ENCODE measurements around the gene URI1.

DNA sequence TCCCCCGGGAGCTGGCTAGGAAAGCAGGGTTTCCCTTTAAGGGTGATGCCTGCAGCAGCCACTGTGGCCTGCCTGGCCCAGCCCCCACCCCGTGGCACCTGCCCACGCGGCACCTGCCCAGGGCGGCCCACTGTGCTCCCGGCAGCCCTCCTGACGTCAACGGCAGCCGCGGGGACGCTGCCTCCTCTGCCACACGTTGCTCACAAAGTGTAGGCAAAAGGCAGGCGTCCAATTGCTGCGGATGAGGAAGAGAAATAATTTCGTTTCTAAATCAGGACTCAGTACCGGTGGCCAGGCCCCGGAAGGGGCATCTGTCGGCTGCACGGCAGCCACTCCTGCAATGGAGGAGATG lies 122.3 kb downstream of the URI1 start:
- TF ChIP-seq POLR2AphosphoS5 (IDR thresholded peaks at IDR 0.05; ENCODE audit: low read depth, low read length): no peak
- TF ChIP-seq, protein P1, sequence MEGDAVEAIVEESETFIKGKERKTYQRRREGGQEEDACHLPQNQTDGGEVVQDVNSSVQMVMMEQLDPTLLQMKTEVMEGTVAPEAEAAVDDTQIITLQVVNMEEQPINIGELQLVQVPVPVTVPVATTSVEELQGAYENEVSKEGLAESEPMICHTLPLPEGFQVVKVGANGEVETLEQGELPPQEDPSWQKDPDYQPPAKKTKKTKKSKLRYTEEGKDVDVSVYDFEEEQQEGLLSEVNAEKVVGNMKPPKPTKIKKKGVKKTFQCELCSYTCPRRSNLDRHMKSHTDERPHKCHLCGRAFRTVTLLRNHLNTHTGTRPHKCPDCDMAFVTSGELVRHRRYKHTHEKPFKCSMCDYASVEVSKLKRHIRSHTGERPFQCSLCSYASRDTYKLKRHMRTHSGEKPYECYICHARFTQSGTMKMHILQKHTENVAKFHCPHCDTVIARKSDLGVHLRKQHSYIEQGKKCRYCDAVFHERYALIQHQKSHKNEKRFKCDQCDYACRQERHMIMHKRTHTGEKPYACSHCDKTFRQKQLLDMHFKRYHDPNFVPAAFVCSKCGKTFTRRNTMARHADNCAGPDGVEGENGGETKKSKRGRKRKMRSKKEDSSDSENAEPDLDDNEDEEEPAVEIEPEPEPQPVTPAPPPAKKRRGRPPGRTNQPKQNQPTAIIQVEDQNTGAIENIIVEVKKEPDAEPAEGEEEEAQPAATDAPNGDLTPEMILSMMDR (IDR thresholded peaks at IDR 0.05): no peak
- TF ChIP-seq, protein P2, sequence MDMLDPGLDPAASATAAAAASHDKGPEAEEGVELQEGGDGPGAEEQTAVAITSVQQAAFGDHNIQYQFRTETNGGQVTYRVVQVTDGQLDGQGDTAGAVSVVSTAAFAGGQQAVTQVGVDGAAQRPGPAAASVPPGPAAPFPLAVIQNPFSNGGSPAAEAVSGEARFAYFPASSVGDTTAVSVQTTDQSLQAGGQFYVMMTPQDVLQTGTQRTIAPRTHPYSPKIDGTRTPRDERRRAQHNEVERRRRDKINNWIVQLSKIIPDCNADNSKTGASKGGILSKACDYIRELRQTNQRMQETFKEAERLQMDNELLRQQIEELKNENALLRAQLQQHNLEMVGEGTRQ (IDR thresholded peaks at IDR 0.05; ENCODE audit: borderline replicate concordance, low read depth, low read length): no peak
- TF ChIP-seq, protein P3, sequence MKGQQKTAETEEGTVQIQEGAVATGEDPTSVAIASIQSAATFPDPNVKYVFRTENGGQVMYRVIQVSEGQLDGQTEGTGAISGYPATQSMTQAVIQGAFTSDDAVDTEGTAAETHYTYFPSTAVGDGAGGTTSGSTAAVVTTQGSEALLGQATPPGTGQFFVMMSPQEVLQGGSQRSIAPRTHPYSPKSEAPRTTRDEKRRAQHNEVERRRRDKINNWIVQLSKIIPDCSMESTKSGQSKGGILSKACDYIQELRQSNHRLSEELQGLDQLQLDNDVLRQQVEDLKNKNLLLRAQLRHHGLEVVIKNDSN (IDR thresholded peaks at IDR 0.05; ENCODE audit: borderline replicate concordance, low read depth): no peak
- no peak for TF ChIP-seq TAF1 (IDR thresholded peaks at IDR 0.05; ENCODE audit: borderline replicate concordance, low read depth, low read length)
- TF ChIP-seq RXRA (IDR thresholded peaks at IDR 0.05; ENCODE audit: borderline replicate concordance, low read depth): no peak
- TF ChIP-seq, protein P4, sequence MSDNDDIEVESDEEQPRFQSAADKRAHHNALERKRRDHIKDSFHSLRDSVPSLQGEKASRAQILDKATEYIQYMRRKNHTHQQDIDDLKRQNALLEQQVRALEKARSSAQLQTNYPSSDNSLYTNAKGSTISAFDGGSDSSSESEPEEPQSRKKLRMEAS (IDR thresholded peaks at IDR 0.05; ENCODE audit: low read depth): no peak
- no peak for TF ChIP-seq RAD21 (IDR thresholded peaks at IDR 0.05; ENCODE audit: low read length)
- TF ChIP-seq RCOR1 (IDR thresholded peaks at IDR 0.05; ENCODE audit: low read length): no peak
- no peak for TF ChIP-seq EP300 (IDR thresholded peaks at IDR 0.05; ENCODE audit: borderline replicate concordance in 1 of 2, low read depth in 1 of 2, low read length in 1 of 2)
- TF ChIP-seq TEAD4 (IDR thresholded peaks at IDR 0.05; ENCODE audit: borderline replicate concordance, insufficient read depth): no peak
- no peak for TF ChIP-seq NRF1 (IDR thresholded peaks at IDR 0.05; ENCODE audit: low read depth, low read length)
- TF ChIP-seq YY1 (IDR thresholded peaks at IDR 0.05; ENCODE audit: low read depth): no peak

Measured in SK-N-SH (cell line).